Measurements from ENCODE around the gene SPINT3. TPM values are rescaled to one million over a fixed set of nuclear protein-coding genes. Genes with fewer than 3 reads are reported as not detected.

SPINT3 gene
- total RNA-seq, 1 donor from 2014 or later, result not detected

GRCh38 chr20:45508068-45508886 is 7.1 kb downstream of the SPINT3 start:
- no peak overlapping the region for H3K4me3 Mint-ChIP-seq (ENCODE audit: unreplicated experiment)
- H3K27me3 Mint-ChIP-seq (ENCODE audit: low read depth, unreplicated experiment), result peaks cover 11% of the 10 kb centered on the region
- TF ChIP-seq, protein P1, sequence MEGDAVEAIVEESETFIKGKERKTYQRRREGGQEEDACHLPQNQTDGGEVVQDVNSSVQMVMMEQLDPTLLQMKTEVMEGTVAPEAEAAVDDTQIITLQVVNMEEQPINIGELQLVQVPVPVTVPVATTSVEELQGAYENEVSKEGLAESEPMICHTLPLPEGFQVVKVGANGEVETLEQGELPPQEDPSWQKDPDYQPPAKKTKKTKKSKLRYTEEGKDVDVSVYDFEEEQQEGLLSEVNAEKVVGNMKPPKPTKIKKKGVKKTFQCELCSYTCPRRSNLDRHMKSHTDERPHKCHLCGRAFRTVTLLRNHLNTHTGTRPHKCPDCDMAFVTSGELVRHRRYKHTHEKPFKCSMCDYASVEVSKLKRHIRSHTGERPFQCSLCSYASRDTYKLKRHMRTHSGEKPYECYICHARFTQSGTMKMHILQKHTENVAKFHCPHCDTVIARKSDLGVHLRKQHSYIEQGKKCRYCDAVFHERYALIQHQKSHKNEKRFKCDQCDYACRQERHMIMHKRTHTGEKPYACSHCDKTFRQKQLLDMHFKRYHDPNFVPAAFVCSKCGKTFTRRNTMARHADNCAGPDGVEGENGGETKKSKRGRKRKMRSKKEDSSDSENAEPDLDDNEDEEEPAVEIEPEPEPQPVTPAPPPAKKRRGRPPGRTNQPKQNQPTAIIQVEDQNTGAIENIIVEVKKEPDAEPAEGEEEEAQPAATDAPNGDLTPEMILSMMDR (IDR thresholded peaks at IDR 0.05; ENCODE audit: insufficient read depth, low read depth, low read length), result no peak
- no peak for TF ChIP-seq EZH2 (IDR thresholded peaks at IDR 0.05; ENCODE audit: insufficient read depth, low read length)

DNA sequence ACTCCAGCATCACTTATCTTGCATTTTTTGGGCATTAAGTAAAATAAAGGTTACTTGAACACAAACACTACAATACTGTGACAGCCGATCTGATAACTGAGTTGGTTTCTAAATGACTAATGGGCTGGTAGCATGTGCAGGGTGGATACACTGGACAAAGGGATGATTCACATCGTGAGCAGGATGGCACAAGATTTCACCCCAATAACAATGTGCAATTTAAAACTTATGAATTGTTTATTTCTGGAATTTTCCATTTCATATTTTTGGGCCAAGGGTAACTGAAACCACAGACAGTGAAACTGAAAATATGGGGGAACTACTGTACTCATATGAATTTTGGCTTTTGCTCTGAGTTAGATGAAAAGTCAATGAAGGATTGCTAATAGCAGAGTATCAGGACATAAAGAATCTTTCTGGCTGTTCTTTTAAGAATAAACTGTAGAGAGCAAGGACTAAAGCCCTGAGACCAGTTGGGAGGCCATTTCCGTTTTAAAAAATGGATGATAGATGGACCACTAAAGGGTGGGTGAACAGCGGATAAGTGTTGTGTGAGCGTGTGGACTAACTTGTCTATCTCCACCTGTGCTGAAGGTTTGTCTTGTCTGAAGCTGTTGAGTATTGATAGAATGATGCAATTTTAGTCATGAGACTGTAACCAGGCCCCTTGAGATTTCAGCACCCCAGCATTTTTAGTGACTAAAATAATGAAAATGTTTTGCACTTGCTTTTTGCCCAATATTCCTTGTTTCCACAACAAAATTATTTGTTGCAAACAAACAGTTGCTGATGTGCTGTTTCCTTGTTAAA is 8.2 kb downstream of the SPINT3 start:
- Histone ChIP-seq H3K4me3 (ENCODE audit: insufficient read depth, low read depth, low read length) (no peak overlapping the region), H3K27me3 (ENCODE audit: insufficient read depth, low read length) (peaks cover 3% of the 10 kb centered on the region)

More at GRCh38 chr20:45508068-45508886, 7.1 kb downstream of the SPINT3 start:
- DNase-seq (ENCODE audit: low read depth) (no peak), FAIRE-seq (no peak)
- Mint-ChIP-seq H3K4me1 (ENCODE audit: low read depth, unreplicated experiment) (no peaks in the 10 kb centered on the region), H3K27ac (ENCODE audit: unreplicated experiment) (no peak overlapping the region), H3K36me3 (ENCODE audit: low read depth, unreplicated experiment) (no peaks in the 10 kb centered on the region), H3K9me3 (ENCODE audit: unreplicated experiment) (no peaks in the 10 kb centered on the region)
- Histone ChIP-seq H3K36me3 (ENCODE audit: insufficient read depth, low read length) (no peaks in the 10 kb centered on the region), H3K27ac (ENCODE audit: low read depth, low read length) (no peak overlapping the region), H2AFZ (ENCODE audit: low read depth, low read length) (no peak overlapping the region), H3K9me3 (ENCODE audit: insufficient read depth, low read depth, low read length) (no peaks in the 10 kb centered on the region), H3K79me2 (ENCODE audit: insufficient read depth, low read length) (no peaks in the 10 kb centered on the region), H3K4me2 (ENCODE audit: low read length) (no peak overlapping the region), H3K4me3 (ENCODE audit: insufficient read depth, low read depth, low read length) (no peak overlapping the region), H3K27me3 (ENCODE audit: insufficient read depth, low read length) (peaks cover 3% of the 10 kb centered on the region), H4K20me1 (ENCODE audit: insufficient read depth, low read length) (no peaks in the 10 kb centered on the region), H3K4me1 (ENCODE audit: insufficient read depth, low read length) (no peaks in the 10 kb centered on the region), H3K9ac (ENCODE audit: low read length) (no peak overlapping the region)

More for the DNA sequence above, 8.2 kb downstream of the SPINT3 start:
- Mint-ChIP-seq H3K36me3 (ENCODE audit: low read depth, unreplicated experiment) (no peaks in the 10 kb centered on the region), H3K9me3 (ENCODE audit: unreplicated experiment) (no peaks in the 10 kb centered on the region), H3K4me1 (ENCODE audit: low read depth, unreplicated experiment) (no peaks in the 10 kb centered on the region), H3K27me3 (ENCODE audit: low read depth, unreplicated experiment) (peaks cover 11% of the 10 kb centered on the region), H3K27ac (ENCODE audit: unreplicated experiment) (no peak overlapping the region), H3K4me3 (ENCODE audit: unreplicated experiment) (no peak overlapping the region)
- H3K36me3 ChIP-seq (ENCODE audit: insufficient read depth, low read length), result no peaks in the 10 kb centered on the region
- TF ChIP-seq, protein P1 (IDR thresholded peaks at IDR 0.05; ENCODE audit: insufficient read depth, low read depth, low read length), result no peak
- no peak for TF ChIP-seq EZH2 (IDR thresholded peaks at IDR 0.05; ENCODE audit: insufficient read depth, low read length)
- H3K79me2 ChIP-seq (ENCODE audit: insufficient read depth, low read length), result no peaks in the 10 kb centered on the region
- no peaks in the 10 kb centered on the region for H3K4me1 ChIP-seq (ENCODE audit: insufficient read depth, low read length)
- H3K9ac ChIP-seq (ENCODE audit: low read length), result no peak overlapping the region
- H4K20me1 ChIP-seq (ENCODE audit: insufficient read depth, low read length), result no peaks in the 10 kb centered on the region
- no peaks in the 10 kb centered on the region for H3K9me3 ChIP-seq (ENCODE audit: insufficient read depth, low read depth, low read length)
- DNase-seq (ENCODE audit: low read depth), result no peak
- H2AFZ ChIP-seq (ENCODE audit: low read depth, low read length), result no peak overlapping the region
- no peak overlapping the region for H3K27ac ChIP-seq (ENCODE audit: low read depth, low read length)
- no peak for FAIRE-seq
- no peak overlapping the region for H3K4me2 ChIP-seq (ENCODE audit: low read length)
